Fibroblast of upper back skin (primary cell): ENCODE results near the gene HS6ST3.

Experiments used
- DNase-seq: peaks from one replicate; pipeline ENCODE4 v3.0.0-alpha.2; 2013

The HS6ST3 gene

GRCh38 chr13:96804174-96804573 is 714.3 kb downstream of the HS6ST3 start:
- DNase-seq, result no peak

GRCh38 chr13:96806746-96807145 is 716.8 kb downstream of the HS6ST3 start:
- no peak for DNase-seq

DNA sequence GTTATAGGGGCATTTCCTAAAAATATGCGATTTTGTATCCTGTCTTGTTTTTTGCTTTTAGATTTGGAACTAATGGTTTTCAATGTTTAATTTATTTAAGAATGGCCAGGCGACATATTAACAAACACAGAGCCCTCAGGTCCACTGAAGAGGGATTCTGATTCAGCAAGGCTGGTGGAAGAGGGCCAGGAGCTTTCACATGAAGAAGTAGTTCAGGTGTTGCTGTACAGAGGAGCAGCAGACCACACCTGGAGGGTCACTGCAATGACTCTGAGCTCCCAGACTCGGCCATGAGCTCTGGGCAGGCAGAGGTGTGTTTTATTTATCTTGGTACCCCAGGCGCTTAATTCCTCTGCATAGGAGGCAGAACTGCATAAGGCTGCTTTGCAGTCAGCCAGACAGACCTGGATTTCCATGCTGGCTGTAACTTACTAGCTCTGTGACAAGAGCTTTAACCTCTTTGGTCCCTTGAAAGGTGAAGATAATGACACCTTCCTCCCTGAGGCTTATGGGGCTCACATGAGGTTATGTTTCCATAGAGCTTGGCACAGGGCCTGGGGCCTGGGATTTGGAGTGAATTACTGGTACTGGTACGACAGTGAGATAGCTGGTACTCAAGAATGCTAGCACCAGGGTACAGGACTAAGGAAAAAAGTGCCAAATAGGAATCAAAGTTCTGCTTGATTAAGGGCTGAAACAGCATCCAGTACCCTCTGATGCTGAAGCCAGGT is 719.6 kb downstream of the HS6ST3 start:
- DNase-seq, result no peak

DNA sequence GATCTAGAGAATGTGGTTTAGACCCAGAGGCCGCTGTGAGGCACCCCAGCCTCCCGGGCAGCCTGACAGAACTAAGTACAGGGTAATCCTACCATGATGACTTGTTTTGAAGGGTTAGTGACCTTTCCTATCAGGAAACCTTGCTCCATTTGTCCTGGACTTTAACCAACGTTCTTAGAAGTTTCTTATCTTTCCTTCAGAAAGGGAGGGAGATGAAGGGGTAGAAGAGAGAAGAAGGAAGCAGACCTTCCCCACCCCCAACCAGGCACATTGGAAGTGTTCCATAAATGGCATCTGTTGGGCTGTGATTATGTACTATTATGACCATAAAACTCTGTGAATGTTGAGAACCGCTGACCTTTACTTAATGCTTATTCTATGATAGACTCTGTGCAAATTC is 720.2 kb downstream of the HS6ST3 start:
- no peak for DNase-seq

- DNase-seq, result no peak
These were observed 721.1 kb downstream of the HS6ST3 start for GRCh38 chr13:96811049-96811448.

- DNase-seq, result peak; percentile 10
These were observed 726.4 kb downstream of the HS6ST3 start for GRCh38 chr13:96816261-96816660.

DNA sequence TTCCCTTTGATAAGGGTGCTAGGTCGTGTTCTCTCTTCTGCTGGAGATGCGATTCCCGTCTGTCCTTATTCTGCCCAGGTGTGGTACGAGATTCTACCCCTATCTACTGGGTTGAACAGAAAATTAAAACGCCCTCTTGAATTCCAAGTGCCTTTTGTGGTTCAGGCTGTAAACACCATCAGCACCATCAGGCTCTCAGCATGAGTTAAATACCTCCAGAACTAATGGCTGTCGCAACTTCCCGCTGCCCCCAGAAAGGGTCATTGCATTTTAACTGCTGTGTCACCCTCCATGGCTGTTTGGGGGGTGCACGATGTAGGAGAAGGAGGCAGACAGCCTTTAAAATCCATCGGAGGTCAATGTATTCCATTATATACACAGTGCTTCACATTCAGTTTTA is 727.0 kb downstream of the HS6ST3 start:
- DNase-seq, result no peak

DNA sequence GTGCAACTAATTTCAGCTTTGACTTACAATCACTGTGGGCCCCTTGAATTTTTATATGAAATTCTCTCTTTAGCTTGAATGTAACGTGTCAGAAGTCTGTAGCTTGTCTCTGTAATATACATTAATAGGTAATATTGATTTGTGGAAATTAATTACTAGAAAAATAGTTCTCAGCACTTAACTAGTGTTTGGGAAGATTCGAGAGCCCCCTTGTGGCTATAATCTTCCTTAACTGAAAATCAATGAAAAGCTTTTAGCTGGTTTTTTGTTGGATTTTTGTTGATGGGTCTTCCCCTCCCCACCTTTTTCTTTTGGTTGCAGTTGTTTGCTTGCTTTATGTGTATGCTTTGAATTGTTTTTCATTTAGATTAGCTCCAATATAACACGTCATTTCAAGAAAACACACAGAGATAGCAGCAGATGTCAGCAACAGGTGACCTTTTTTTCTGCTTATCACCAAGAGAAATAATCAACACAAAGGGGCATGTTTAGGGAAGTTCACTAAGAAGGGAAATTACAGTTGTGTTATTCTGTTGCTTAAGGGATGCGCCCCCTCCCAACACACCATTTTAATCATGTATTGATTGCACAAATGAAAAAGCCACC is 727.5 kb downstream of the HS6ST3 start:
- DNase-seq, result peak; percentile 14

DNA sequence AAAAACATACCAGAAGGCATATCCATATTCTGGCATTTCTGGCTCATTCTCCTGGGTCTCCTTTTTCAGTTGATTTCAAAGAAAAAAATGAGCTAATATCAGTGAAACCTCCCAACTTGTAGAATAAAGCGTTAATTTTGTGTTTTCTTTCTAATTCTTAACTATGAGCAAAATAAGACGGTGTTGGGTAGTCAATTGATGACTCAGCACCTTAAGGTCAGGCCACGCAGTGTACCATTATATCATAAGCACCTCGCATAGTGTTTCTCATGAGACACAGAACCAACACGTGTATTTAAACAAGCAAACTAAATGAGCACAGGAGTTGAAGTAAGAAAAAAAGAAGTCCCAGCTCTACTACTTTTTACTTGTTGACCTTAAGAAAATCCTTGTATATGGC is 729.5 kb downstream of the HS6ST3 start:
- DNase-seq, result no peak

- peak; percentile 75 for DNase-seq
These were observed 731.5 kb downstream of the HS6ST3 start for GRCh38 chr13:96821381-96821780.

- DNase-seq, result no peak
These were observed 732.1 kb downstream of the HS6ST3 start for GRCh38 chr13:96821971-96822370.

DNA sequence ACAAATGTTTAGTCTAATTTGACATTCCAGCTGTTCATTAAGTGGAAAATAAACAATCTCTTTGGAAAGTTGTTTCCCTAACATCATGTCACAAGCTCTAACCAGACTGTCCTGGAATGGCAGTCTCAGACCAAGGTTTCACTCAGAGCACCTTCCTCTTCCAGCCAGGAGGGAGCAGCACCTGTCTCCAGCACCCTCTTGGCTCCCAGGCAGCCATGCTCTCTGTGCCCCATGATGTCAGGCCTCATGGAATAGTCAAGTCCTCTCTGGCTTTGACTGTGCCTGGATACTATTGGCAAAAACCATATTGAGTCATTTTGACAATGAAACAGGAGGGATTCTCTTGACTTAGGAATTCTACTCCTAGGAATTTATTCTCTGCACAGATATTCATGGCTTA is 733.0 kb downstream of the HS6ST3 start:
- DNase-seq, result peak; percentile 25

- DNase-seq, result no peak
These were observed 734.2 kb downstream of the HS6ST3 start for GRCh38 chr13:96824140-96824539.

- no peak for DNase-seq
These were observed 735.7 kb downstream of the HS6ST3 start for GRCh38 chr13:96825653-96826052.

DNA sequence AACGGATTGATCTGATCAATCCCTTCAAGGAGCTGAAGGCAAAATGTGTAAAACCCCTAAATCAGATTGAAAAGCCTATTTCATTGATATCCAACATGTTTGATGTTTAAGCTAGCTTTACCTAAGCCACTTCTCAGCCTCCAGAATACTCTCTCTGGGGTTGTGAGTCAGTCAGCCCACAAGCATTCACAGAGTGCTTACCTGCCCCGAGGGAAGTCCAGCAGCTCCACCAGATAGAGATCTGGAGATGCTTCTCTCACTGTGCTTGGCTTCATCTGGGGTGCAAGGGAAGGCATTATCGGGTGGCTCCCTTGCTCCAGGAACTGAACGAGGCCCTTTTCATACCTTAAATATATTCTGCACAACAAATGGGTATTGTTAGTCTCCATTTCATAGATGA is 744.7 kb downstream of the HS6ST3 start:
- DNase-seq, result no peak

GRCh38 chr13:96835546-96835945 is 745.6 kb downstream of the HS6ST3 start:
- no peak for DNase-seq

GRCh38 chr13:96836733-96837132 is 746.8 kb downstream of the HS6ST3 start:
- DNase-seq, result no peak

DNA sequence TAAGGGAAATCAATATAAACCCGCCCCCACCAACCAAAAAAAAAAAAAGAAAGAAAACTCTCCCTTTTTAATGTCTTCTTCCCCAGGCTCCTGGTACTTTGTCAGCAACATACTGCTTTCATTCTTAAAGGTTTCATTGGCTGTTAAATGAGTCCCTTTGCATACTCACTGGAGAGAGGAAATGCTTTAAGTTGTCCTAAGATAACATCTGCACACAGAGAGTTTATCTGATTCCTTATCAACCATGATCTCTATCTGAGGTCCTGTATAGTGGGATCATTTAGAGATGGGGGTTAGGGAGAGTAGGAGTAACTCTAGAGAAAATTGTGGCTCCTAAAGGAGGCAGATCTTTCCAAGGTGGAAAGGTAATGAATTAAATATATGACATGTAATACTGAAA is 747.9 kb downstream of the HS6ST3 start:
- DNase-seq, result no peak

DNA sequence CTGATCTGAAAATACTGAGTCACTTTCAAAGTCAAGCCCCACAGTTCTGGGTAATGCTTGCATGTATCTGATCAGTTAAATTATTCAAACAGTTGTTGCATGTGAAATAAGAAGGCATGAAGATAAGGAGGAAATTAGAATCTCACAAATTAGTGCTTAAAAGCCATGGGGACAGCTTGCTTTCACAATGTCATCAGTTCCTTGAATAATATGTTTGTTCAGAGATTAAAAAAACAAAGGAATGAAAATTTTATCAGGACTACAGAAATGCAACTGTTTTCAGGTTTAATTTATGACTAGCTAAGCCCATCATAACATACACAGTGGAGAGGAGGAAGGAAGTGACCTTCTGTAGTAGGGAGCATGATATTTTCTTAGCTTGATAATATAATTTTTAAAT is 754.3 kb downstream of the HS6ST3 start:
- DNase-seq, result no peak

GRCh38 chr13:96844616-96845015 is 754.7 kb downstream of the HS6ST3 start:
- DNase-seq, result no peak

DNA sequence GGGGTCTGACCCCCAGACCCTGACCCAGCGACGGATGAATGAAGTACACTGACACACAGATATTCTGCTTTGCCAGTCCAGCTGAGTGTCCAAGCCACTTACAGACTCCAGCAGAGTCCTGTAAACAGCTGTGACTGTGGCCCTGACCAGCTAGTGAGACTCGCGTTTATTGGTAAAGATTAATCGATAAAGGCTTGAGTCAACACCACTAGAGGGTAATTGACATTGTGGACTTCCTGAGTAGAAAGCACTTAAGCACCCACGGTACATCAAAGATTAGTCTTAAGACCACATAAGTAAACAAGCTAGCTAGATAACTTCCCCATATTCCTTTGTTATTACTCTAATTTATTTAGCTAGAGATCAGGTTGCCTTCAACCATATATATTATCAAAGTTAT is 758.4 kb downstream of the HS6ST3 start:
- DNase-seq, result no peak

GRCh38 chr13:96849091-96849490 is 759.2 kb downstream of the HS6ST3 start:
- DNase-seq, result no peak

DNA sequence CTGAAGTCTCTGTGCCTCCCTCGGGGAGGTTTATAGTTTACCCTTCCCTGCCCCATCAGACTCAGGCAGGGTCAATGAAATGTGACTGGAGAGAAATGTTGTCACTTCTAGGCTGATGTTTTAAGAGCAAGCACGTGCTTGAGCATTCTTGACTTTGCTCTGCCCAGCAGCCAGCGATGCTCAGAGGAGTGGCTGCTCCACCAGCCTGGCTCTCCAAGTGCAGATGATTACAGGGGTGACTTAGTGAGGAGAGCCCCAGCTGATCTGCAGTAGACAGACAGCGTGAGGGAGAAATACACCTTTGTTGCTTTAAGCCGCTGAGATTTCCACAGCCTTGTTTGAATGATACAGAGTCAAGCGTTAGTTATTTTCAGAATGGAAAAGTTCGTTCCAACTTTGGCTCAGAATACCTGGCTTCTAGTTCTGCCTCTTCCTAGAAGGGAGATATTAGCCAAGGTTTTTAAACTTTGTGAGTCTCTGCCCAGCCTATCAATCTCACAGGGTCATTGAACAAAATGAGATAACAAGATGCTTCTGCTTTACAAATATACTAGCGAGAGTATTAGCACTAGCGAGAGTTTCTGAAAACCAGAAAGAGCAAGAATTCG is 760.7 kb downstream of the HS6ST3 start:
- DNase-seq, result no peak

DNA sequence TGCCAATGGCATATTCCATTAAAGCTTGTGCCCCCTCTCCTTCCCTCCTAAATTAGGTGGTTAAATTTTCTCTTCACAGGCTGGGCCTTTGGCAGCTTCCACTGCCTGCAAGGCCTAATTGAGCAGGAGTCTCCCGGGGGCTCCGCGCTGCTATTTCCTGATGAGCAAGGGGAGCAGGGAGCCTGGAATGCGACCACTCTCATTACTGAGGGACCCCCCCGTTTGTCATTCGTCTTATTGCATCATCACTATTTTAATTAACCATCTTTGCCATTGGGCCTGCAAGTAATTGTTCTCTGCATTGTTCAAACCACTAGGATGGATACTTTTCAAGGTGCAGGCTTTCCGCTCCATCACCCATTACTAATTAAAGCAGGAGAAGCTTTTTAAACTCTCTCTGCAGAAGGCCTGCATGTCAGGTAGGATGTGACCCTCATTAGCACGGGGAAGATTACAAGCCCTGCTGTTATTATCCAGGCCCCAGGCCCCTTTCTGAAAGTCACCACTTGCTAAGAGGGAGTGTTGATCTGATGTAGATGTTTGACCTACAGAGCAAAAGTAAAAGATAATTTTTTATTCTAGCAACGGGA is 762.0 kb downstream of the HS6ST3 start:
- DNase-seq, result no peak
